Islet precursor cell (in vitro differentiated cells): ENCODE data around the gene SPSB2.
"Not testable (repeated sequence)": the region's sequence is repeated elsewhere in the genome, so short reads cannot be mapped to it uniquely, and the experiment has no call there.

ENCODE experiments used
- DNase-seq: peaks from one replicate; pipeline ENCODE4 v3.0.0-alpha.2; 2018

The SPSB2 gene, protein sequence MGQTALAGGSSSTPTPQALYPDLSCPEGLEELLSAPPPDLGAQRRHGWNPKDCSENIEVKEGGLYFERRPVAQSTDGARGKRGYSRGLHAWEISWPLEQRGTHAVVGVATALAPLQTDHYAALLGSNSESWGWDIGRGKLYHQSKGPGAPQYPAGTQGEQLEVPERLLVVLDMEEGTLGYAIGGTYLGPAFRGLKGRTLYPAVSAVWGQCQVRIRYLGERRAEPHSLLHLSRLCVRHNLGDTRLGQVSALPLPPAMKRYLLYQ

DNA sequence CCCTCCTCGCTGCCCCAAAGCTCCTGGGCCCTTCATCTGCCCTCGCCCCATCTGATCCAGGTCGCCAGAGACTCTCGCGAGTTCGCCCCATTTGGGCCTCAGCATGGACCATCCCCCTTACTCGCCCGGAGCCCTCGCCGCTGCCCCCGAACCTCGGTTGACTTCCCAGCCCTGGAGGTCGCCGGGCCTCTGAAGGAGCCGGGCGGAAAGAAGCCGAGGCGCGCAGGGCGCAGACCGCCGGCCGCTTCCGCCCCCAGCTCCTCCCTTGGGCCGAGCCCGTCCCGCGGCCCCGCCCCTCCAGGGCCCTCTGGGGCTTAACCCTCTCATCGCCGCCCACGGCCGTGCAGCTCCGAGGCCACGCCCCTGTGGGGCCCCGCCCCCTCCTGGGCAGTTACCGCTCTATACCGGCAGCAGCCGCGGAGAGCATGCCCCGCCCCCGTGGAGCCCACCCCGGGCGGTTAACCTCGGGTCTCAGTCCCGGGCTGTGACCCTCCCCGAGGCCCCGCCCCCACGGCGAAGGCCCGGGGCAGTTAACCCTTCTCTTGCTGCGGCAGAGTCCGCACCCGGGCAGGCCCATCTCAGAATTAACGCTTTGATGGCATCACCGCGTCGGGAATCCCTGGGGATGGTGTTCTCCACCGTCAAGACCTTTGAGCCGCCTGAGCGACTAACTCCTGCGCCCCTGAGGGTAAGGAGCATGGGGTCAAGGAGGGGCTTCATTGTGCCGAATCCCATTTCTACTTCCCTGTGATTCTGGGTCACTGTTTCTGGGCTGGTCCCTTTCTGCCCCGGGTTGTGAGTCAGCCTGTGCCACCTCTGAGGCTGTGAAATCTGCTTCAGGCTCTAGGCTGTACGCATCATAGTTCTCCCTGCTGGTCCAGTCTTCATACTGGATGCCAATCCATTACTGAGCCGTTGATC lies at the start of gene SPSB2:
TSS of gene SPSB2 (minus strand) at position 210 of the 921 bp plus-strand sequence. CDS start 402 bp downstream, outside the sequence.
- peak; percentile 100 for DNase-seq

GRCh38 chr12:6921996-6922946 lies 49.2 kb upstream of the SPSB2 start:
- DNase-seq: peak; percentile 84

DNA sequence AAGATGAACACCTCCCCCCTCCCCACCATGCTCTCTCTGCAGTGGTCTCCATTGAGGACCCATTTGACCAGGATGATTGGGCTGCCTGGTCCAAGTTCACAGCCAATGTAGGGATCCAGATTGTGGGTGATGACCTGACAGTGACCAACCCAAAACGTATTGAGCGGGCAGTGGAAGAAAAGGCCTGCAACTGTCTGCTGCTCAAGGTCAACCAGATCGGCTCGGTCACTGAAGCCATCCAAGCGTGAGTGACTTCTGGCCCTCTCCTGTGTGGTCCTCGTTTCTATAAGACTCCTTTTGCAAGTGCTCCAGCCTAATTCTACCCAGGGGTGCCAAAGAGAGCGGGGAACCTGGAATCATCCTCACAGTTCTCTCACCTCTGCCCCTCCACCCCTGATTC lies 48.4 kb upstream of the SPSB2 start:
- DNase-seq: no peak

DNA sequence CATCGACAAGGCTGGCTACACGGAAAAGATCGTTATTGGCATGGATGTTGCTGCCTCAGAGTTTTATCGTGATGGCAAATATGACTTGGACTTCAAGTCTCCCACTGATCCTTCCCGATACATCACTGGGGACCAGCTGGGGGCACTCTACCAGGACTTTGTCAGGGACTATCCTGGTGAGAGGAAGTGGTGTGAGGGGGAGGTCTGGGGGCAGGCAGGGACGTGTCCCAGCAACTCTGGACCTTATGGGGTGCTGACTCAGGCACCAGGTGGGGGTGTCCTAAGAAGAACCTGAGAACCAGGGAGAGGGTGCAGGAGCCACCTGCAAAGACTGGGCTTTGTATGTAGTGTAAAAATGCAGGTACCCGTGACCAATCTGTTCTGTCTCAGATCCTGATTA lies 46.5 kb upstream of the SPSB2 start:
- DNase-seq: peak; percentile 50

DNA sequence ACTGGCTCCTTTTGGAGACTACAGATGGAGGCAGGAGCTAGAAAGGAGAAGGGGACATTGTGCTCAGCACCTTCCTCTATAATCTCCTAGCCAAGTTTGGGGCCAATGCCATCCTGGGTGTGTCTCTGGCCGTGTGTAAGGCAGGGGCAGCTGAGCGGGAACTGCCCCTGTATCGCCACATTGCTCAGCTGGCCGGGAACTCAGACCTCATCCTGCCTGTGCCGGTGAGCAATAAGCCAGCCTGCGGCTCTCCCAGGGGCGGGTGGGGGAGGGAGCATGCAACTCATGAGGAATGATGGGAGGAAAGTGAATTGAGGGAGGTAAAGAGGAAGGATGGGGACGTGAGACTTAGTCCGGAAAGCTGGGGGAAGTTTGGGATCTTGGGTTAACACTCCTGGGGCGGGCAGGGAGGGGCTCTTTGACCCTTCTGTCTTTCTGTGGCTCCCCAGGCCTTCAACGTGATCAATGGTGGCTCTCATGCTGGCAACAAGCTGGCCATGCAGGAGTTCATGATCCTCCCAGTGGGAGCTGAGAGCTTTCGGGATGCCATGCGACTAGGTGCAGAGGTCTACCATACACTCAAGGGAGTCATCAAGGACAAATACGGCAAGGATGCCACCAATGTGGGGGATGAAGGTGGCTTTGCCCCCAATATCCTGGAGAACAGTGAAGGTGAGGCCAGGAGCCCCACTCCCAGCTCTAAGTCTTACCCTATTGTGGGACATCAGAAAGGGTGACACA lies 44.6 kb upstream of the SPSB2 start:
- peak; percentile 83 for DNase-seq

DNA sequence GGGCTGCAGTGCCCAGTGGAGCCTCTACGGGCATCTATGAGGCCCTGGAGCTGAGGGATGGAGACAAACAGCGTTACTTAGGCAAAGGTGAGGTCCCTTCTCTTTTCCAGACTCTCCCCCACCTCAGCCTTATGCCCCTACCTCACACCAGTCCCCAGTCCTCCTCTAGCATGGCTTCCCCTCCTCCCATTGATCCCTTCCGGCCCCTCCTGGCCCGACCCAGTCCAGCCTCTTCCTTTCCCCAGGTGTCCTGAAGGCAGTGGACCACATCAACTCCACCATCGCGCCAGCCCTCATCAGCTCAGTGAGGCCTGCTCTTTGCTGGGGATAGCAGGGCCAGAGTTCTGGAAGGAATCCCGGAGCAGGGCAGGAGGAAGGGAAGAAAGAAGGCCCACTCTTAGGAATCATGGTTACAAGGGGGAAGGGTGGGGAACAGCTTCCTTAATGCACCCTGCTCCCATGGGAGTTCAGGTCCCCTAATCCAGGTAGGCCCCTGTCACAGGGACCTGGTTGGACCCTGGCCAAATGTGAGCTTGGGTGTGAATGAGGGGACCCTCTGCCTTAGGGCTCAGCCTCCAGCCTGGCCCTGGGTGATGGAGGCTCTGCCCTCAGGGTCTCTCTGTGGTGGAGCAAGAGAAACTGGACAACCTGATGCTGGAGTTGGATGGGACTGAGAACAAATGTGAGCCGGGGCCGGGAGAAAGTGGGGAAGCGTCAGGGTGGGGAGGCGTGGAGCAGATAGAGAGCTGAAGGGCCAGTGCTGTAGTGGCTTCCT lies 43.5 kb upstream of the SPSB2 start:
- DNase-seq: no peak

DNA sequence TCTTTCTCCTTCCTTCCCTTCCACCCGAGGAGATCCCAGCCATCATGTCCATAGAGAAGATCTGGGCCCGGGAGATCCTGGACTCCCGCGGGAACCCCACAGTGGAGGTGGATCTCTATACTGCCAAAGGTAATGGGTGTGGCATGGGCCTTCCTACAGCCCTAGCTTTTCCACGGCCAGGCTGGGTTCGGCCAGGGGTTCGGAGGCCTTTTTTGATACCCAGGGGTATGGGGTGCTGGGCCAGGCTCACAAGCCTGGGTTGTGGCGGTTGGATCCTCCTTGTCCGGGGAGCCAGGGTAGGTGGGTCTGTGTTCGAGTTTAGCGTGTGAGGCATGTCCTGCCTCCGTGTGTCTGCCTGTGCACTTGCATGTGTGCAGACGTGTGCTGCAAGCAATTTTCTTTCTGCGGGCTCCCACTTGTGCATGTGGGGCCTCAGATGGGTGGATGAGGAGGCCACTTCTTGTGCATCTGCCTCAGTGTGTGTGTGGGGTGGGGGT lies 42.7 kb upstream of the SPSB2 start:
- DNase-seq: no peak

DNA sequence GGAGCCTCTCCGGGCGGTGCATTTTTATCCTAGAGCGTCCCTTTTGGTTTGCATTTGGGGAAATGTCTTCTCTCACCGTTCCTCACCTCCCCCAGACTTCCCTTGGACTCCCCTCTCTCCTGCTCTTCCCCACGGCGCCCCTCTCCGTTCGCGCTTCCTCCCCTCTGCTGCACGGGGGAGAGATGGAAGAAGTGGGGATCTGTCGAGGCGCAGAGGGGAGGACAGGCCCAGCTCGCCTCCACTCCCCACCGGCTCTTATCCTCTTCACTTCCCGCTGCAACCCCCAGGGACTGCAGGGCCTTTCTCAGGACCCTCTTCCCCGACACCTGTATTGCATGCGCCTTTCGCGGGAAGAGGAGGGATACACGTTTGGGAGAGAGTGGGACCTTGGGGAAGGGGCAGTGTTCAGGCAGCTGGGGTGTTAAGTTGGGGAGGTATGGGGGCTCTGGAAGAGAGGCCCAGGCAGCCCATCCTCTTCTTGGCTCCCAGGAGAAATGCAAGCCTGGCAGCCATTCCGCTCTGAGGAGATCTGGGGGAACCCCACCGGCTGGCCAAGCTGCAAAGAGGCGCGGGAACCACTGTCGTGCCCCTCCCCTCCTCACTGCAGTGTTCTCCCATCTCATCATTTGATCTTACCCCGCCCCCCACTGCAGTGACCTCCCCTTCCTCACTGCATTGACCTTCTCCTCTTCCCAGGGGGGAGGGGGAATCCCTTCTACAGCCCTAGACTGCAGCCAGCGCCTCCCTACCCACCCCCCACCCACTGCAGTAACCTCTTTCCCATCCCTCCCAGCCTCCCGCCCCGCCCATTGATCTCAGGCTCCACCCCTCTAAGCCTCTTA lies 42.1 kb upstream of the SPSB2 start:
- no peak for DNase-seq

DNA sequence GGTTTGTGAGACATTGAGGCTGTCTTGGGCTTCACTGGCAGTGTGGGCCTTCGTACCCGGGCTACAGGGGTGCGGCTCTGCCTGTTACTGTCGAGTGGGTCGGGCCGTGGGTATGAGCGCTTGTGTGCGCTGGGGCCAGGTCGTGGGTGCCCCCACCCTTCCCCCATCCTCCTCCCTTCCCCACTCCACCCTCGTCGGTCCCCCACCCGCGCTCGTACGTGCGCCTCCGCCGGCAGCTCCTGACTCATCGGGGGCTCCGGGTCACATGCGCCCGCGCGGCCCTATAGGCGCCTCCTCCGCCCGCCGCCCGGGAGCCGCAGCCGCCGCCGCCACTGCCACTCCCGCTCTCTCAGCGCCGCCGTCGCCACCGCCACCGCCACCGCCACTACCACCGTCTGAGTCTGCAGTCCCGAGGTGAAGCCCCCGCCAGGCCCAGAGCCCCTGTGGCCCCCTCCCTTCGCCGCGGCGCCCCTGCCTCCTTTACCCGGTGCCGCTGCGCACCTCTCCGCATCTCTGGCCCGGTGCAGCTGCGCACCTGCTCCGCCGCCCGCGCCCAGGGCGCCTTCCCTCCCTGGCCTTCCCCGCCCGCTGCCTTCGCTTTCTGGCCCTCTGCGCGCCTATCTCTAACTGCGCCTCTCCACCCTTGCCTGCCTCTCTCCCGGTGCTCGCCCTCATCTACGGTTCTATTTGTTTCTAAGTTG lies 41.3 kb upstream of the SPSB2 start, which contains the start of gene ENO2:
TSS of gene ENO2 (plus strand) at position 335 of the 701 bp plus-strand sequence. CDS start 1,253 bp downstream, outside the sequence.
- DNase-seq: peak; percentile 85

DNA sequence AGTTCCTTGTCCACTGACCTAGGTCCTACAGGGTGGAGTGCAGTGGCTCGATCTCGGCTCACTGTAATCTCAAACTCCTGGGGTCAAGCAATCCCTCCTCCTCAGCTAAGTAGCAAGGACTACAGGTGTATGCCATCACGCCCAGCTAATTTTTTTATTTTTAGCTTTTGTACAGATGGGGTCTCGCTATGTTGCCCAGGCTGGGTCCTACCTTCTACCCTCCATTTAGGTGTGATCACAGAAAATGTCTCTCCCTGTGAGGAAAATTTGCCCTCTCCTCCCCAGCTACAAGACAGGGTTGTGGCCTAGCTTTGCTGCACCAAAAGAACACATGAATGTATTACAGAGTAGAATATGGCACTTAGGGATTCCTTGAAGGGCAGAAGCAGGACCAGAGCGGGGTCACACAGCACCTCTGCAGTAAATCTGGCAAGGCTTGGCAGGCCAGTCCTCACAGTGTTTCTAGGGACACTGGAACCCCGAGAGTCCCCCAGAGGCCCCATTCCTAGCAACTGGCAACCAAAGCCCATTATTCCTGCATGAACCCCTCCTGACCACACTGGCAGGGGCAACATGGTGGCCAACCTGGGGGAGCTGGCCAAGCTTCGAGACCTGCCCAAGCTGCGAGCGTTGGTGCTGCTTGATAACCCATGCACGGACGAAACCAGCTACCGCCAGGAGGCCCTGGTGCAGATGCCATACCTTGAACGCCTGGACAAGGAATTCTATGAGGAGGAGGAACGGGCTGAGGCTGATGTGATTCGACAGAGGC lies 39.2 kb upstream of the SPSB2 start:
- DNase-seq: no peak

GRCh38 chr12:6909421-6910145 lies 36.5 kb upstream of the SPSB2 start:
- DNase-seq: no peak

GRCh38 chr12:6908141-6908540 lies 35.0 kb upstream of the SPSB2 start:
- DNase-seq: not testable (repeated sequence)

GRCh38 chr12:6905414-6906040 lies 32.4 kb upstream of the SPSB2 start:
- DNase-seq: no peak

- peak; percentile 100 for DNase-seq
These were observed 31.5 kb upstream of the SPSB2 start, which contains the start of gene LRRC23 for GRCh38 chr12:6904280-6905276. TSS of gene LRRC23 (plus strand) at chr12:6904822. CDS start at chr12:6905634, 812 bp downstream.

- DNase-seq: no peak
These were observed 30.6 kb upstream of the SPSB2 start for GRCh38 chr12:6903722-6904121.

DNA sequence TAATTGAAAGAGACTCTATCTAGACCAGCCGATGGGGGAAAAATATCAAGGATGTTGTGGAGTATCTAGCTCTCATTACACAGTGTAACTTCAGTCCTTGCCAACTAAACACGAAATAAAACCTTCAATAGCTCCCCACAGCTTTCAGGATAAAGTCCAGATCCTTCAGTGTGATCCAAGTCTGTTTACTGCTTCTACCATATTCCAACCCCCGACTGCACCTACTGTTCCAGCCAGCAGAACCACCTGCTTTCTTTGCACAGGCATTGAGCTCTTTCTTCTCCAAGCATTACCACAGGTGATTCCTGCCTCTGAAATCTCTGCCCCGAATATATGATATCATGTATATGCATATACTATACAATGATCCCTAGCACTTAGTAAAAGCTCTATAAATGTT lies 29.3 kb upstream of the SPSB2 start:
- no peak for DNase-seq
